HEK293 (cell line): ENCODE results near the gene ZNF322.

Experiments
- CTCF ChIA-PET: fragments of 350-600 bp; formaldehyde crosslinking; extraction: SDS; loops from one replicate; lab custom pipeline; 2021; ENCODE audit warnings: antibody characterized with exemption; lab: Yijun Ruan, JAX
- POLR2A ChIA-PET: fragments of 300-600 bp; formaldehyde crosslinking; extraction: SDS; loops from one replicate; lab custom pipeline; 2020; ENCODE audit warnings: antibody characterized with exemption, inconsistent platforms; lab: Yijun Ruan, JAX
- H3K27ac ChIP-seq: fragments of 200-500 bp; sonication (Bioruptor generic); 2 replicates; pipeline ENCODE4 v1.5.1; 2014; ENCODE audit warnings: low read depth, low read length, control low read depth, inconsistent platforms; ENCODE audit errors: extremely low read depth
- H3K36me3 ChIP-seq, 2 experiments: fragments of 200-500 bp in 1 of 2; sonication (Bioruptor generic) in 1 of 2; 1 replicate in 1 of 2; 2 replicates in 1 of 2; pipeline ENCODE4 v1.5.1; 2014 to 2017; ENCODE audit warnings: inconsistent platforms in 2 of 2, low read length in 2 of 2; ENCODE audit not compliant: control insufficient read depth in 2 of 2, insufficient read depth in 1 of 2
- H3K4me1 ChIP-seq: fragments of 200-500 bp; sonication (Bioruptor generic); 2 replicates; pipeline ENCODE4 v1.5.1; 2014; ENCODE audit warnings: mild to moderate bottlenecking, low read length, inconsistent platforms; ENCODE audit not compliant: control insufficient read depth, insufficient read depth
- H3K4me3 ChIP-seq: 2 replicates; pipeline ENCODE4 v1.5.1; 2011; ENCODE audit warnings: low read depth, mild to moderate bottlenecking, control low read depth, low read length, moderate library complexity
- H3K9me3 ChIP-seq: fragments of 200-500 bp; sonication (Bioruptor generic); 2 replicates; pipeline ENCODE4 v1.5.1; 2014; ENCODE audit warnings: low read depth, low read length, inconsistent platforms; ENCODE audit not compliant: control insufficient read depth, insufficient read depth
- EGR2 ChIP-seq: fragments of 450-650 bp; formaldehyde crosslinking; IDR thresholded peaks from 2 replicates; pipeline ENCODE4 v1.5.1; 2016; ENCODE audit warnings: low read depth, missing biosample characterization, missing genetic modification characterization
- HOXA7 ChIP-seq: sonication (generic); formaldehyde crosslinking; IDR thresholded peaks from 2 replicates; pipeline ENCODE4 v1.8.1; 2022; ENCODE audit warnings: missing genetic modification reagents, borderline replicate concordance
- MEIS1 ChIP-seq: sonication (generic); formaldehyde crosslinking; IDR thresholded peaks from 2 replicates; pipeline ENCODE4 v1.8.1; 2022; ENCODE audit warnings: missing genetic modification reagents, mild to moderate bottlenecking, borderline replicate concordance
- PATZ1 ChIP-seq: fragments of 450-650 bp; formaldehyde crosslinking; IDR thresholded peaks from 2 replicates; pipeline ENCODE4 v1.5.1; 2016; ENCODE audit warnings: missing biosample characterization, missing genetic modification characterization
- ZBTB17 ChIP-seq: fragments of 450-650 bp; formaldehyde crosslinking; IDR thresholded peaks from 2 replicates; pipeline ENCODE4 v1.5.1; 2016; ENCODE audit warnings: missing biosample characterization, missing genetic modification characterization
- ZFHX2 ChIP-seq: fragments of 450-650 bp; formaldehyde crosslinking; conservative IDR thresholded peaks from 2 replicates; pipeline ENCODE4 v1.5.1; 2016; ENCODE audit warnings: missing biosample characterization, missing genetic modification characterization
- ZNF146 ChIP-seq: fragments of 450-650 bp; formaldehyde crosslinking; IDR thresholded peaks from 2 replicates; pipeline ENCODE4 v1.5.1; 2016; ENCODE audit warnings: missing biosample characterization, missing genetic modification characterization
- ZNF280D ChIP-seq: fragments of 450-650 bp; formaldehyde crosslinking; IDR thresholded peaks from 2 replicates; pipeline ENCODE4 v1.5.1; 2016; ENCODE audit warnings: missing biosample characterization, missing genetic modification characterization
- ZNF37A ChIP-seq: fragments of 450-650 bp; IDR thresholded peaks from 2 replicates; pipeline ENCODE4 v1.5.1; 2018; ENCODE audit warnings: missing biosample characterization, missing genetic modification characterization
- ZNF391 ChIP-seq: fragments of 450-650 bp; formaldehyde crosslinking; IDR thresholded peaks from 2 replicates; pipeline ENCODE4 v1.5.1; 2016; ENCODE audit warnings: low read depth, missing biosample characterization, missing genetic modification characterization, borderline replicate concordance
- ZNF843 ChIP-seq: fragments of 450-650 bp; formaldehyde crosslinking; IDR thresholded peaks from 2 replicates; pipeline ENCODE4 v1.5.1; 2016; ENCODE audit warnings: missing biosample characterization, missing genetic modification characterization
- TF ChIP-seq, protein P1 (sequence below): fragments of 450-650 bp; formaldehyde crosslinking; IDR thresholded peaks from 2 replicates; pipeline ENCODE4 v1.5.1; 2016; ENCODE audit warnings: missing biosample characterization, missing genetic modification characterization
- TF ChIP-seq, protein P2 (sequence below): fragments of 450-650 bp; formaldehyde crosslinking; IDR thresholded peaks from 2 replicates; pipeline ENCODE4 v1.5.1; 2016; ENCODE audit warnings: missing biosample characterization, missing genetic modification characterization

The ZNF322 gene

GRCh38 chr6:26604797-26605196, 54.7 kb downstream of the ZNF322 start:
- H3K4me3 ChIP-seq, result no peak overlapping the region
- ChIA-PET POLR2A (no interaction called here), CTCF (interaction anchor here (0.6 kb wide), 1 partner anchor 13 kb away, joined by 5 read pairs; no protein-coding TSS in a partner anchor)
- no peaks in the 10 kb centered on the region for H3K4me1 ChIP-seq
- TF ChIP-seq, protein P1, sequence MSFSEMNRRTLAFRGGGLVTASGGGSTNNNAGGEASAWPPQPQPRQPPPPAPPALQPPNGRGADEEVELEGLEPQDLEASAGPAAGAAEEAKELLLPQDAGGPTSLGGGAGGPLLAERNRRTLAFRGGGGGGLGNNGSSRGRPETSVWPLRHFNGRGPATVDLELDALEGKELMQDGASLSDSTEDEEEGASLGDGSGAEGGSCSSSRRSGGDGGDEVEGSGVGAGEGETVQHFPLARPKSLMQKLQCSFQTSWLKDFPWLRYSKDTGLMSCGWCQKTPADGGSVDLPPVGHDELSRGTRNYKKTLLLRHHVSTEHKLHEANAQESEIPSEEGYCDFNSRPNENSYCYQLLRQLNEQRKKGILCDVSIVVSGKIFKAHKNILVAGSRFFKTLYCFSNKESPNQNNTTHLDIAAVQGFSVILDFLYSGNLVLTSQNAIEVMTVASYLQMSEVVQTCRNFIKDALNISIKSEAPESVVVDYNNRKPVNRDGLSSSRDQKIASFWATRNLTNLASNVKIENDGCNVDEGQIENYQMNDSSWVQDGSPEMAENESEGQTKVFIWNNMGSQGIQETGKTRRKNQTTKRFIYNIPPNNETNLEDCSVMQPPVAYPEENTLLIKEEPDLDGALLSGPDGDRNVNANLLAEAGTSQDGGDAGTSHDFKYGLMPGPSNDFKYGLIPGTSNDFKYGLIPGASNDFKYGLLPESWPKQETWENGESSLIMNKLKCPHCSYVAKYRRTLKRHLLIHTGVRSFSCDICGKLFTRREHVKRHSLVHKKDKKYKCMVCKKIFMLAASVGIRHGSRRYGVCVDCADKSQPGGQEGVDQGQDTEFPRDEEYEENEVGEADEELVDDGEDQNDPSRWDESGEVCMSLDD (tag by site-specific recombination), result no peak
- TF ChIP-seq MEIS1 (CRISPR knock-in tag) (no peak), ZNF391 (no peak), EGR2 (tag by site-specific recombination) (peak; percentile 48), ZFHX2 (tag by site-specific recombination) (peak; percentile 65), HOXA7 (no peak), ZNF146 (no peak), ZNF37A (tag by site-specific recombination) (no peak), ZBTB17 (tag by site-specific recombination) (no peak), ZNF843 (tag by site-specific recombination) (no peak), PATZ1 (tag by site-specific recombination) (no peak), ZNF280D (no peak)
- peaks cover 0 to 8% of the 10 kb centered on the region in 2 experiments; a peak in 1 of 3 replicates for H3K36me3 ChIP-seq
- H3K9me3 ChIP-seq, result no peaks in the 10 kb centered on the region
- H3K27ac ChIP-seq, result no peak overlapping the region

- TF ChIP-seq, protein P2, sequence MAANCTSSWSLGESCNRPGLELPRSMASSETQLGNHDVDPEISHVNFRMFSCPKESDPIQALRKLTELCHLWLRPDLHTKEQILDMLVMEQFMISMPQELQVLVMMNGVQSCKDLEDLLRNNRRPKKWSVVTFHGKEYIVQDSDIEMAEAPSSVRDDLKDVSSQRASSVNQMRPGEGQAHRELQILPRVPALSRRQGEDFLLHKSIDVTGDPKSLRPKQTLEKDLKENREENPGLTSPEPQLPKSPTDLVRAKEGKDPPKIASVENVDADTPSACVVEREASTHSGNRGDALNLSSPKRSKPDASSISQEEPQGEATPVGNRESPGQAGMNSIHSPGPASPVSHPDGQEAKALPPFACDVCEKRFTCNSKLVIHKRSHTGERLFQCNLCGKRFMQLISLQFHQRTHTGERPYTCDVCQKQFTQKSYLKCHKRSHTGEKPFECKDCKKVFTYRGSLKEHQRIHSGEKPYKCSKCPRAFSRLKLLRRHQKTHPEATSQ (tag by site-specific recombination), result no peak
- TF ChIP-seq ZFHX2 (tag by site-specific recombination), result 0 out of 2 replicates have a peak, but pooled peaks have one; percentile 6
- CTCF ChIA-PET, result no interaction called here
- H3K36me3 ChIP-seq, result peaks cover 4 to 15% of the 10 kb centered on the region in 2 experiments; a peak in 2 of 3 replicates
- no peaks in the 10 kb centered on the region for H3K9me3 ChIP-seq
- POLR2A ChIA-PET, result no interaction called here
- no peak overlapping the region for H3K27ac ChIP-seq
- H3K4me1 ChIP-seq, result no peaks in the 10 kb centered on the region
- no peak overlapping the region for H3K4me3 ChIP-seq
Observed at GRCh38 chr6:26604026-26604425, 55.5 kb downstream of the ZNF322 start.
